HEK293 (cell line): Measurements from ENCODE around the gene CXorf66.

Source experiments
- GLIS1 ChIP-seq: fragments of 450-650 bp; formaldehyde crosslinking; IDR thresholded peaks from 2 replicates; pipeline ENCODE4 v1.5.1; 2016; ENCODE audit warnings: missing biosample characterization, missing genetic modification characterization
- HOXA7 ChIP-seq: sonication (generic); formaldehyde crosslinking; IDR thresholded peaks from 2 replicates; pipeline ENCODE4 v1.8.1; 2022; ENCODE audit warnings: missing genetic modification reagents, borderline replicate concordance
- IKZF3 ChIP-seq: fragments of 450-650 bp; IDR thresholded peaks from 2 replicates; pipeline ENCODE4 v1.5.0; 2018; ENCODE audit warnings: missing biosample characterization, mild to moderate bottlenecking, missing genetic modification characterization, moderate library complexity
- PBX3 ChIP-seq: sonication (generic); formaldehyde crosslinking; IDR thresholded peaks from 2 replicates; pipeline ENCODE4 v1.8.1; 2022; ENCODE audit warnings: mild to moderate bottlenecking, moderate library complexity, missing genetic modification reagents
- SALL2 ChIP-seq: fragments of 450-650 bp; formaldehyde crosslinking; IDR thresholded peaks from 2 replicates; pipeline ENCODE4 v1.5.0; 2017; ENCODE audit warnings: missing biosample characterization, mild to moderate bottlenecking, missing genetic modification characterization, borderline replicate concordance
- SP2 ChIP-seq: fragments of 450-650 bp; formaldehyde crosslinking; IDR thresholded peaks from 2 replicates; pipeline ENCODE4 v1.5.1; 2016; ENCODE audit warnings: missing biosample characterization, missing genetic modification characterization
- ZBTB1 ChIP-seq: fragments of 450-650 bp; formaldehyde crosslinking; IDR thresholded peaks from 2 replicates; pipeline ENCODE4 v1.5.1; 2016; ENCODE audit warnings: missing biosample characterization, missing genetic modification characterization
- ZNF184 ChIP-seq: fragments of 450-650 bp; IDR thresholded peaks from 2 replicates; pipeline ENCODE4 v1.5.1; 2018; ENCODE audit warnings: missing biosample characterization, mild to moderate bottlenecking, missing genetic modification characterization
- ZNF223 ChIP-seq: fragments of 450-650 bp; formaldehyde crosslinking; IDR thresholded peaks from 2 replicates; pipeline ENCODE4 v1.5.1; 2016; ENCODE audit warnings: missing biosample characterization, missing genetic modification characterization
- ZNF580 ChIP-seq: fragments of 450-650 bp; formaldehyde crosslinking; IDR thresholded peaks from 2 replicates; pipeline ENCODE4 v1.5.1; 2016; ENCODE audit warnings: missing biosample characterization, missing genetic modification characterization
- ZNF621 ChIP-seq: fragments of 450-650 bp; formaldehyde crosslinking; IDR thresholded peaks from 2 replicates; pipeline ENCODE4 v1.5.1; 2017; ENCODE audit warnings: missing biosample characterization, missing genetic modification characterization
- ZNF658 ChIP-seq: fragments of 450-650 bp; formaldehyde crosslinking; IDR thresholded peaks from 2 replicates; pipeline ENCODE4; 2016; ENCODE audit warnings: missing biosample characterization, missing genetic modification characterization
- ZNF664 ChIP-seq: fragments of 450-650 bp; formaldehyde crosslinking; IDR thresholded peaks from 2 replicates; pipeline ENCODE4 v1.5.1; 2016; ENCODE audit warnings: missing biosample characterization, missing genetic modification characterization
- ZNF670 ChIP-seq: fragments of 450-650 bp; formaldehyde crosslinking; IDR thresholded peaks from 2 replicates; pipeline ENCODE4 v1.5.1; 2016; ENCODE audit warnings: missing biosample characterization, missing genetic modification characterization, low read depth
- ZNF707 ChIP-seq: fragments of 450-650 bp; formaldehyde crosslinking; IDR thresholded peaks from 2 replicates; pipeline ENCODE4 v1.5.1; 2016; ENCODE audit warnings: missing biosample characterization, missing genetic modification characterization
- TF ChIP-seq, protein P1 (sequence below): fragments of 450-650 bp; formaldehyde crosslinking; IDR thresholded peaks from 2 replicates; pipeline ENCODE4 v1.5.1; 2017; ENCODE audit warnings: missing biosample characterization, missing genetic modification characterization
- TF ChIP-seq, protein P2 (sequence below): fragments of 450-650 bp; formaldehyde crosslinking; IDR thresholded peaks from 2 replicates; pipeline ENCODE4 v1.5.1; 2016; ENCODE audit warnings: missing biosample characterization, missing genetic modification characterization
- TF ChIP-seq, protein P3 (sequence below): fragments of 450-650 bp; formaldehyde crosslinking; IDR thresholded peaks from 2 replicates; pipeline ENCODE4 v1.5.1; 2016; ENCODE audit warnings: missing biosample characterization, missing genetic modification characterization, borderline replicate concordance
- TF ChIP-seq, protein P4 (sequence below): IDR thresholded peaks from 2 replicates; pipeline ENCODE4 v1.6.1; 2011; ENCODE audit warnings: mild to moderate bottlenecking, low read depth, low read length, borderline replicate concordance
- TF ChIP-seq, protein P5 (sequence below): fragments of 450-650 bp; formaldehyde crosslinking; IDR thresholded peaks from 2 replicates; pipeline ENCODE4 v1.5.1; 2016; ENCODE audit warnings: missing biosample characterization, missing genetic modification characterization
- TF ChIP-seq, protein P6 (sequence below): fragments of 450-650 bp; formaldehyde crosslinking; IDR thresholded peaks from 2 replicates; pipeline ENCODE4 v1.5.1; 2016; ENCODE audit warnings: missing biosample characterization, missing genetic modification characterization, low read depth

Gene CXorf66

DNA sequence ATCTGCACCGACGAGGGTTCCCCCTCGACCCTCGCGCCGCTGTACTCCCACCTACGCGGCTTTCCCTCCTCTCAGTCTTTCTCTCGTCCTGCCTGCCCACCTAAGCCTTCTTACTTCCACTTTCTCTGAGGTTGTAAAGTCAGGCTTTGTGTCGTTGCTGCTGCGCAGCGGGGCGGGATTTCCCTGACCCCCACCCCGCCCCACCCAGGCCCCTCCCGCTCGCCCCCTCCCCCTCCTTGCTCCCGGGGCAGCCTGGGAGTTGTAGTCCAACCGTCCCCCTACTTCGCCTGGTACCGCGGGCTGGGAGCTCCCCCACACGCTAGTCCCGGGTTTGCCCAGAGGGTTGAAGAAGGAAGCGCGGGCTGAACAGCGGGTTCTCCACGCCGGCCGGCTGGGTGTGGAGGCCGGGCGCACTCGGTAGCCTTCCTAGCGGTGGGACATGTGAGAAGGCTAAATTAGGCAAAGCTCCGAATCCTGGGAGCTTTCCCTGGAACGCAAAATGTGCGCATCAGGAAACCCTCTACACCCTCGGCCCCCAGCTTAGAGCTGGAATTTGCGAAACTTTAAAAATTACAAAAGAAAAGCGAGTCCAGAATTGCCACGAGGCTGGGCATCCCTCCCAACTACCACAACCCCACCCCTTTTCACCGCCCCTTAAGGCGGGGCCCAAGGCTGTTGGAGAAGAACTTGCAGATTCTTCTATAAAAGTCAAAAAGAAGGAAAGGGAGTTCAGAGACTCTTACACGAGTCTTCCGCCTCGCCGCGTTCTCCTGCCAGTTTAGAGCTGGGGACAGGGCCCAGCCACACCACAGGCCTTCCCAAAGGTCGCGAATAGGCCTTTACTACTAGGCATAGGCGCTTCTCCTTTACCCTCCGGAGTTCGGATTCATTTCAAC lies 32.2 kb downstream of the CXorf66 start, which contains the start of gene ATP11C (continued):
- TF ChIP-seq, protein P1, sequence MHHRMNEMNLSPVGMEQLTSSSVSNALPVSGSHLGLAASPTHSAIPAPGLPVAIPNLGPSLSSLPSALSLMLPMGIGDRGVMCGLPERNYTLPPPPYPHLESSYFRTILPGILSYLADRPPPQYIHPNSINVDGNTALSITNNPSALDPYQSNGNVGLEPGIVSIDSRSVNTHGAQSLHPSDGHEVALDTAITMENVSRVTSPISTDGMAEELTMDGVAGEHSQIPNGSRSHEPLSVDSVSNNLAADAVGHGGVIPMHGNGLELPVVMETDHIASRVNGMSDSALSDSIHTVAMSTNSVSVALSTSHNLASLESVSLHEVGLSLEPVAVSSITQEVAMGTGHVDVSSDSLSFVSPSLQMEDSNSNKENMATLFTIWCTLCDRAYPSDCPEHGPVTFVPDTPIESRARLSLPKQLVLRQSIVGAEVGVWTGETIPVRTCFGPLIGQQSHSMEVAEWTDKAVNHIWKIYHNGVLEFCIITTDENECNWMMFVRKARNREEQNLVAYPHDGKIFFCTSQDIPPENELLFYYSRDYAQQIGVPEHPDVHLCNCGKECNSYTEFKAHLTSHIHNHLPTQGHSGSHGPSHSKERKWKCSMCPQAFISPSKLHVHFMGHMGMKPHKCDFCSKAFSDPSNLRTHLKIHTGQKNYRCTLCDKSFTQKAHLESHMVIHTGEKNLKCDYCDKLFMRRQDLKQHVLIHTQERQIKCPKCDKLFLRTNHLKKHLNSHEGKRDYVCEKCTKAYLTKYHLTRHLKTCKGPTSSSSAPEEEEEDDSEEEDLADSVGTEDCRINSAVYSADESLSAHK (tag by site-specific recombination) = no peak
- TF ChIP-seq ZBTB1 (tag by site-specific recombination) (no peak), ZNF670 (tag by site-specific recombination) (no peak), PBX3 (CRISPR knock-in tag) (no peak), ZNF223 (tag by site-specific recombination) (no peak), GLIS1 (no peak), ZNF621 (tag by site-specific recombination) (no peak), SP2 (tag by site-specific recombination) (peak; percentile 65), ZNF580 (tag by site-specific recombination) (no peak), ZNF658 (tag by site-specific recombination) (no peak), ZNF664 (tag by site-specific recombination) (no peak), ZNF707 (tag by site-specific recombination) (no peak), ZNF184 (tag by site-specific recombination) (no peak), IKZF3 (tag by site-specific recombination) (no peak), SALL2 (tag by site-specific recombination) (no peak), HOXA7 (CRISPR knock-in tag) (no peak)
- TF ChIP-seq, protein P2, sequence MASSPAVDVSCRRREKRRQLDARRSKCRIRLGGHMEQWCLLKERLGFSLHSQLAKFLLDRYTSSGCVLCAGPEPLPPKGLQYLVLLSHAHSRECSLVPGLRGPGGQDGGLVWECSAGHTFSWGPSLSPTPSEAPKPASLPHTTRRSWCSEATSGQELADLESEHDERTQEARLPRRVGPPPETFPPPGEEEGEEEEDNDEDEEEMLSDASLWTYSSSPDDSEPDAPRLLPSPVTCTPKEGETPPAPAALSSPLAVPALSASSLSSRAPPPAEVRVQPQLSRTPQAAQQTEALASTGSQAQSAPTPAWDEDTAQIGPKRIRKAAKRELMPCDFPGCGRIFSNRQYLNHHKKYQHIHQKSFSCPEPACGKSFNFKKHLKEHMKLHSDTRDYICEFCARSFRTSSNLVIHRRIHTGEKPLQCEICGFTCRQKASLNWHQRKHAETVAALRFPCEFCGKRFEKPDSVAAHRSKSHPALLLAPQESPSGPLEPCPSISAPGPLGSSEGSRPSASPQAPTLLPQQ (tag by site-specific recombination) = no peak; the same call in 1 of the 2 replicates
- TF ChIP-seq, protein P3, sequence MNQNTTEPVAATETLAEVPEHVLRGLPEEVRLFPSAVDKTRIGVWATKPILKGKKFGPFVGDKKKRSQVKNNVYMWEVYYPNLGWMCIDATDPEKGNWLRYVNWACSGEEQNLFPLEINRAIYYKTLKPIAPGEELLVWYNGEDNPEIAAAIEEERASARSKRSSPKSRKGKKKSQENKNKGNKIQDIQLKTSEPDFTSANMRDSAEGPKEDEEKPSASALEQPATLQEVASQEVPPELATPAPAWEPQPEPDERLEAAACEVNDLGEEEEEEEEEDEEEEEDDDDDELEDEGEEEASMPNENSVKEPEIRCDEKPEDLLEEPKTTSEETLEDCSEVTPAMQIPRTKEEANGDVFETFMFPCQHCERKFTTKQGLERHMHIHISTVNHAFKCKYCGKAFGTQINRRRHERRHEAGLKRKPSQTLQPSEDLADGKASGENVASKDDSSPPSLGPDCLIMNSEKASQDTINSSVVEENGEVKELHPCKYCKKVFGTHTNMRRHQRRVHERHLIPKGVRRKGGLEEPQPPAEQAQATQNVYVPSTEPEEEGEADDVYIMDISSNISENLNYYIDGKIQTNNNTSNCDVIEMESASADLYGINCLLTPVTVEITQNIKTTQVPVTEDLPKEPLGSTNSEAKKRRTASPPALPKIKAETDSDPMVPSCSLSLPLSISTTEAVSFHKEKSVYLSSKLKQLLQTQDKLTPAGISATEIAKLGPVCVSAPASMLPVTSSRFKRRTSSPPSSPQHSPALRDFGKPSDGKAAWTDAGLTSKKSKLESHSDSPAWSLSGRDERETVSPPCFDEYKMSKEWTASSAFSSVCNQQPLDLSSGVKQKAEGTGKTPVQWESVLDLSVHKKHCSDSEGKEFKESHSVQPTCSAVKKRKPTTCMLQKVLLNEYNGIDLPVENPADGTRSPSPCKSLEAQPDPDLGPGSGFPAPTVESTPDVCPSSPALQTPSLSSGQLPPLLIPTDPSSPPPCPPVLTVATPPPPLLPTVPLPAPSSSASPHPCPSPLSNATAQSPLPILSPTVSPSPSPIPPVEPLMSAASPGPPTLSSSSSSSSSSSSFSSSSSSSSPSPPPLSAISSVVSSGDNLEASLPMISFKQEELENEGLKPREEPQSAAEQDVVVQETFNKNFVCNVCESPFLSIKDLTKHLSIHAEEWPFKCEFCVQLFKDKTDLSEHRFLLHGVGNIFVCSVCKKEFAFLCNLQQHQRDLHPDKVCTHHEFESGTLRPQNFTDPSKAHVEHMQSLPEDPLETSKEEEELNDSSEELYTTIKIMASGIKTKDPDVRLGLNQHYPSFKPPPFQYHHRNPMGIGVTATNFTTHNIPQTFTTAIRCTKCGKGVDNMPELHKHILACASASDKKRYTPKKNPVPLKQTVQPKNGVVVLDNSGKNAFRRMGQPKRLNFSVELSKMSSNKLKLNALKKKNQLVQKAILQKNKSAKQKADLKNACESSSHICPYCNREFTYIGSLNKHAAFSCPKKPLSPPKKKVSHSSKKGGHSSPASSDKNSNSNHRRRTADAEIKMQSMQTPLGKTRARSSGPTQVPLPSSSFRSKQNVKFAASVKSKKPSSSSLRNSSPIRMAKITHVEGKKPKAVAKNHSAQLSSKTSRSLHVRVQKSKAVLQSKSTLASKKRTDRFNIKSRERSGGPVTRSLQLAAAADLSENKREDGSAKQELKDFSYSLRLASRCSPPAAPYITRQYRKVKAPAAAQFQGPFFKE (tag by site-specific recombination) = no peak
- TF ChIP-seq, protein P4, sequence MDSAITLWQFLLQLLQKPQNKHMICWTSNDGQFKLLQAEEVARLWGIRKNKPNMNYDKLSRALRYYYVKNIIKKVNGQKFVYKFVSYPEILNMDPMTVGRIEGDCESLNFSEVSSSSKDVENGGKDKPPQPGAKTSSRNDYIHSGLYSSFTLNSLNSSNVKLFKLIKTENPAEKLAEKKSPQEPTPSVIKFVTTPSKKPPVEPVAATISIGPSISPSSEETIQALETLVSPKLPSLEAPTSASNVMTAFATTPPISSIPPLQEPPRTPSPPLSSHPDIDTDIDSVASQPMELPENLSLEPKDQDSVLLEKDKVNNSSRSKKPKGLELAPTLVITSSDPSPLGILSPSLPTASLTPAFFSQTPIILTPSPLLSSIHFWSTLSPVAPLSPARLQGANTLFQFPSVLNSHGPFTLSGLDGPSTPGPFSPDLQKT = no peak
- TF ChIP-seq, protein P5, sequence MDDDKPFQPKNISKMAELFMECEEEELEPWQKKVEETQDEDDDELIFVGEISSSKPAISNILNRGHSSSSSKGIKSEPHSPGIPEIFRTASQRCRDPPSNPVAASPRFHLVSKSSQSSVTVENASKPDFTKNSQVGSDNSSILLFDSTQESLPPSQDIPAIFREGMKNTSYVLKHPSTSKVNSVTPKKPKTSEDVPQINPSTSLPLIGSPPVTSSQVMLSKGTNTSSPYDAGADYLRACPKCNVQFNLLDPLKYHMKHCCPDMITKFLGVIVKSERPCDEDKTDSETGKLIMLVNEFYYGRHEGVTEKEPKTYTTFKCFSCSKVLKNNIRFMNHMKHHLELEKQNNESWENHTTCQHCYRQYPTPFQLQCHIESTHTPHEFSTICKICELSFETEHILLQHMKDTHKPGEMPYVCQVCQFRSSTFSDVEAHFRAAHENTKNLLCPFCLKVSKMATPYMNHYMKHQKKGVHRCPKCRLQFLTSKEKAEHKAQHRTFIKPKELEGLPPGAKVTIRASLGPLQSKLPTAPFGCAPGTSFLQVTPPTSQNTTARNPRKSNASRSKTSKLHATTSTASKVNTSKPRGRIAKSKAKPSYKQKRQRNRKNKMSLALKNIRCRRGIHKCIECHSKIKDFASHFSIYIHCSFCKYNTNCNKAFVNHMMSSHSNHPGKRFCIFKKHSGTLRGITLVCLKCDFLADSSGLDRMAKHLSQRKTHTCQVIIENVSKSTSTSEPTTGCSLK (tag by site-specific recombination) = no peak
- TF ChIP-seq, protein P6, sequence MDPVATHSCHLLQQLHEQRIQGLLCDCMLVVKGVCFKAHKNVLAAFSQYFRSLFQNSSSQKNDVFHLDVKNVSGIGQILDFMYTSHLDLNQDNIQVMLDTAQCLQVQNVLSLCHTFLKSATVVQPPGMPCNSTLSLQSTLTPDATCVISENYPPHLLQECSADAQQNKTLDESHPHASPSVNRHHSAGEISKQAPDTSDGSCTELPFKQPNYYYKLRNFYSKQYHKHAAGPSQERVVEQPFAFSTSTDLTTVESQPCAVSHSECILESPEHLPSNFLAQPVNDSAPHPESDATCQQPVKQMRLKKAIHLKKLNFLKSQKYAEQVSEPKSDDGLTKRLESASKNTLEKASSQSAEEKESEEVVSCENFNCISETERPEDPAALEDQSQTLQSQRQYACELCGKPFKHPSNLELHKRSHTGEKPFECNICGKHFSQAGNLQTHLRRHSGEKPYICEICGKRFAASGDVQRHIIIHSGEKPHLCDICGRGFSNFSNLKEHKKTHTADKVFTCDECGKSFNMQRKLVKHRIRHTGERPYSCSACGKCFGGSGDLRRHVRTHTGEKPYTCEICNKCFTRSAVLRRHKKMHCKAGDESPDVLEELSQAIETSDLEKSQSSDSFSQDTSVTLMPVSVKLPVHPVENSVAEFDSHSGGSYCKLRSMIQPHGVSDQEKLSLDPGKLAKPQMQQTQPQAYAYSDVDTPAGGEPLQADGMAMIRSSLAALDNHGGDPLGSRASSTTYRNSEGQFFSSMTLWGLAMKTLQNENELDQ (tag by site-specific recombination) = no peak
